Measurements from ENCODE around the gene RPL5.
A peak's percentile ranks its signal among the peaks of the same experiment; 100 is the strongest.

Gene RPL5

GRCh38 chr1:92855236-92855635 lies 23.4 kb downstream of the RPL5 start:
- no peak for DNase-seq (ENCODE audit: low read depth in 2 of 2)

- no peak for DNase-seq (ENCODE audit: low read depth in 2 of 2)
Measured at GRCh38 chr1:92857817-92858216, 26.0 kb downstream of the RPL5 start.

- peak; percentile 8 to 23 for DNase-seq (ENCODE audit: low read depth in 2 of 2)
Measured at GRCh38 chr1:92858564-92859399, 26.9 kb downstream of the RPL5 start.

- DNase-seq (ENCODE audit: low read depth in 2 of 2): no peak
Measured at GRCh38 chr1:92859400-92860039, 27.7 kb downstream of the RPL5 start.

- no peak for DNase-seq (ENCODE audit: low read depth in 2 of 2)
Measured at GRCh38 chr1:92862605-92863004, 30.8 kb downstream of the RPL5 start.

- no peak for DNase-seq (ENCODE audit: low read depth in 2 of 2)
Measured at GRCh38 chr1:92864131-92864530, 32.3 kb downstream of the RPL5 start.

GRCh38 chr1:92870591-92870990 lies 38.8 kb downstream of the RPL5 start:
- DNase-seq (ENCODE audit: low read depth in 2 of 2): no peak

- DNase-seq (ENCODE audit: low read depth in 2 of 2): no peak
Measured at GRCh38 chr1:92872719-92873118, 40.9 kb downstream of the RPL5 start.

GRCh38 chr1:92874987-92875386 lies 43.1 kb downstream of the RPL5 start:
- no peak for DNase-seq (ENCODE audit: low read depth in 2 of 2)

GRCh38 chr1:92876351-92876750 lies 44.5 kb downstream of the RPL5 start:
- no peak for DNase-seq (ENCODE audit: low read depth in 2 of 2)

GRCh38 chr1:92877081-92877711 lies 45.4 kb downstream of the RPL5 start:
- DNase-seq (ENCODE audit: low read depth in 2 of 2): no peak

GRCh38 chr1:92877792-92878191 lies 46.0 kb downstream of the RPL5 start:
- no peak for DNase-seq (ENCODE audit: low read depth in 2 of 2)

GRCh38 chr1:92879316-92879968 lies 47.6 kb downstream of the RPL5 start:
- DNase-seq (ENCODE audit: low read depth in 2 of 2): no peak

GRCh38 chr1:92881391-92881790 lies 49.6 kb downstream of the RPL5 start:
- DNase-seq (ENCODE audit: low read depth in 2 of 2): no peak

- DNase-seq (ENCODE audit: low read depth in 2 of 2): no peak
Measured at GRCh38 chr1:92882819-92883218, 51.0 kb downstream of the RPL5 start.

GRCh38 chr1:92883297-92883696 lies 51.5 kb downstream of the RPL5 start:
- DNase-seq (ENCODE audit: low read depth in 2 of 2): no peak

GRCh38 chr1:92884195-92884594 lies 52.4 kb downstream of the RPL5 start:
- DNase-seq (ENCODE audit: low read depth in 2 of 2): no peak

- DNase-seq (ENCODE audit: low read depth in 2 of 2): no peak
Measured at GRCh38 chr1:92886886-92887419, 55.1 kb downstream of the RPL5 start.

- DNase-seq (ENCODE audit: low read depth in 2 of 2): no peak
Measured at GRCh38 chr1:92887465-92887864, 55.6 kb downstream of the RPL5 start.
